NCI-H460 (cell line): Measurements from ENCODE around the gene FAM163A. TPM values are rescaled to one million over a fixed set of nuclear protein-coding genes. Genes with fewer than 3 reads are reported as not detected.
"Not testable (repeated sequence)": the region's sequence is repeated elsewhere in the genome, so short reads cannot be mapped to it uniquely, and the experiment has no call there.

Experiments used
- DNase-seq: peaks from one replicate; pipeline ENCODE4 v3.0.0-alpha.2; 2016; ENCODE audit warnings: low read depth; ENCODE audit errors: extremely low read depth
- polyA plus RNA-seq: library from polyadenylated mRNA; depleted of rRNA; stranded (reverse); fragments of >200 nt; gene quantifications from 2 replicates; pipeline ENCODE4 v1.2.3, GENCODE V29; 2014; cell fraction: nucleus; rRNA removed
- total RNA-seq: library from RNA; depleted of rRNA; stranded (reverse); fragments of >200 nt; shearing (Covaris generic); gene quantifications from 2 replicates; pipeline ENCODE4 v1.2.3, GENCODE V29; 2014; rRNA removed

Gene FAM163A
- 0.12 and 0.17 TPM in 2 replicates for total RNA-seq
- polyA plus RNA-seq = 0.24 TPM in 1 of 2 replicates, not detected in the other

GRCh38 chr1:179742717-179743678, at the start of gene FAM163A:
TSS of gene FAM163A (plus strand) at chr1:179743291. CDS start at chr1:179813098, 69,807 bp downstream.
- no peak for DNase-seq

GRCh38 chr1:179694530-179694929, 48.6 kb upstream of the FAM163A start:
- not testable (repeated sequence) for DNase-seq

DNA sequence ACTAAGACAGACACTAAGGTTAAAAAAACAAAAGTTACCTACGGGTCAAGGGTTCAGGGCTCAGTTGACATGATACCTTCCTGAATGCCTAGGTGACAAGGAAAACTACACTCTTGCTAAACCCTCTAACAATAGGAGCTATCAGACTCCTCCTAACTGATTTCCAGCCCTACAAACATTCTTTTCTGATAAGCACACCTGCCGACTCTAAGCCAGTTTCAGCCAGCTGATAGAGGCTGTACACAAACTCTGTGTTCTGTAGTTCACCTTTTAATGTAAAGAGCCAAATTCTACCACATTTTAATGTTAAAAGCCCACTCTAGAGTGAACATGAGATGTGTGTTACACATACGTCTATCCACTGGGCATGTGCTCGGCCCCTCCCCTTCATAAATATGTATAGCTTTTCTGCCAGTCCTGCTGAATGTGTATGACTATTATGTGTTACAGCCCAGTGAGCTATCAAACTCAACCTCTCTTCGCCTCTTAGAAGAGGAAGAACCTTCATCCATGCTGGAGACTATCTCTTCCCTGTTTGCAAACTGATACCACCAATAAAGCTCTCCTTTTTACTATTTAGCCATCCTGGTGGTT, 40.0 kb upstream of the FAM163A start:
- no peak for DNase-seq

GRCh38 chr1:179706339-179706941, 36.7 kb upstream of the FAM163A start:
- peak; percentile 77 for DNase-seq

DNA sequence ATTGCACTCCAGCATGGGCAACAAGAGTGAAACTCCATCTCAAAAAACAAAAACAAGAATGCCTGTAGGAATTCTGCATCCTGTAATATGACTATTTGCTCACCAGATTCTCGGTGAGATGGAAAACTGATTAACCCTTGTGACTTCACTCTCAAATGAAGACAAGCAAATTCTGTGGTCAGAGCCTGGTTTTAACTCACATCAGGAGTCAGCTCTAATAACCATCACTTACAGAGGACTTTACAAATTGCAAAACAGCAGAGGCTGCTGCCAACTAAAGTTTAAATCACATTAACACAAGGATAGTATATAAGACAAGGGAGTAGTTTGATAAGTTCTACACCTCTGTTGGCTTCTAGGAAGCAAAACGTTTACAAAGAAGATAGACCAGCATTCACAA, 35.7 kb upstream of the FAM163A start:
- no peak for DNase-seq

GRCh38 chr1:179708434-179709195, 34.5 kb upstream of the FAM163A start:
- DNase-seq = no peak

GRCh38 chr1:179709841-179710329, 33.2 kb upstream of the FAM163A start:
- DNase-seq = peak; percentile 35

GRCh38 chr1:179714159-179714558, 28.9 kb upstream of the FAM163A start:
- DNase-seq = no peak

DNA sequence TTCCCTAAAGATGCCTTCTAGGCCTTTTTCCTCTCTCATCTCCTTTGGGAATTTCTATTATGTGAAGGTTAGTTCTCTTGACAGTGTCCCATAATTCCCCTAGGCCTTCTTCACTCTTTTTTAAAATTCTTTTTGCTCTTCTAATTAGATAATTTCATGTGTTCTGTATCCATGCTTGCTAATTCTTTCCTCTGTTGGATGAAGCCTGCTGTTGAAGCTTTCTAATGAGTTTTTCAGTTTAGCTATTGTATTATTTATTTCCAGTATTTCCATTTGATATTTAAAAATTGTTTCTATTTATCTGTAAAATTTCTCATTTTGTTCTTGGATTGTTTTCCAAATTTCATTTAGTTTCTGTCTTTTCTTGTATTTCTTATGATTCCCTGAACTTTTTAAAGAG, 28.5 kb upstream of the FAM163A start:
- no peak for DNase-seq

- no peak for DNase-seq
Measured at GRCh38 chr1:179719272-179719671, 23.8 kb upstream of the FAM163A start.

- DNase-seq = no peak
Measured at GRCh38 chr1:179728271-179728670, 14.8 kb upstream of the FAM163A start.

DNA sequence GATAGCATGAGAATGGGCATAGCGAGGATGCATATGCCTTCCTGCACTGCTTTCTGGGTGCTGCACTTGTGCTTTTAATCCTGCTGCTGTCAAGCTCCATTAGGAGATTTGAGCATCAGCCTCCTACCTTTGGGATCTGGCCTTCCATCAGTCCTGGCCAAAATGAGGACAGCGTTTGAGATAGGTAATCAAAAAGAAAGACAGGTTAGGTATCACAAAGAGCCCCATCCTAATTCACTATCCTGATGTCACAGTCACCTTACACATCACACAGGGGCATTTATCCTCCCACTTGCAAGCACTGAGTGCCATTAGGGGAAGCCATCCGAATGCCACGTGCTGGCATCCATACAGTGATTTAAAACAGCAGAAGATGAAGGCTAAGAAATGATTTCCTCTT, 13.2 kb upstream of the FAM163A start:
- no peak for DNase-seq

DNA sequence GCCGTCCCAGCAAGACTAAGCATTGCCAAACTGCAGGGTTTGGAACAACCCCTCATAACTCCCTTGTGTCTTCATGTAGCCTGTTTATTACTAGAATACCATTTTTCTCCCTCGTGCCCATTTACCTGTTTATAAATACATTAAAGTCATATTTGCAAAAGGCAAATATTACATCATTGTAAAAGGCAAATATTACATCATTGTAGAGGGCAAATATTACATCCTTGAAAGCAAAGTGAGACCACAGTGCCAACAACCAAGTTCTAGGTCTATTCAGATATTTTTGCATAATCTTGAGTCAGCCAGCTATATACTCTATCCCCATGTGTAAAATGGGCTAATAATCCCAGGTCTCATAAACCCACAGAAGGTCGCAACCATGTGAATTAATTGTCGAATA, 11.4 kb upstream of the FAM163A start:
- DNase-seq = no peak

- DNase-seq = no peak
Measured at GRCh38 chr1:179742291-179742690, 800 bp upstream of the FAM163A start.

DNA sequence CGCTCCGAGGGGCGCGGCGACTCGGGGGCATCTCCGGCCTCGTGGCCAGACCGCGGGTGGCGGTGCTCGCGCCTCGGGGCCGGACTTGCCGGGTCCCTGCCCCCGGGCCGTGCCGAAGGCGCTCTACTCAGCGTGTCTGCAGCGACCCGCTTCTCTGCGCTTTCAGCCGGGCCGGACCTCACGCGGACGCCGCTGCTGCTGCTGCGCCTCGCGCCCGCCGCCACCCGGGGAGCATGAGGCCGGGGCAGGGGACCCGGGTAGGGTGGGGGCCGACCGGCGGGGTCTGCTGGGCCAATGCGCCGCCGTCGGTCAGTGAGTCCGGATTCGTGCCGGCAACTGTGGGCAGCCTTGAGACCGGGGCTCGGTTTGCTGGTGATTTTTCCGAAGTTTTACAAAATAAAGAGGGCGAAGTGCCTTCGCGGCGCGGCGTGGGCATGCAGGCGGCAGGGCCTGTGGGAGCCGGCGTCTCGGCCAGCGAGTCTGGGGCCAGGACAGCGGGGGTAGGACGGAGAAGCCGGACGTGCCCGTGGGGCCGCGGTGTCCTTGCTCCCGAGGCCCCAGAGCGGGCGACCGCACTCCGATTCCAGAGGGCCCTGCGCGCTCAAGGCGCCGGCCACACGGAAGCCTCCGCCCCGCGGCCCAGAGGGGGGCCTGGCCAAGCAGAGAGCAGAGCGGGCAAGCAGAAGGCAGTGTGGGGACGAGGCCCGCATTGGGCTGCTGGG, 749 bp downstream of the FAM163A start:
- no peak for DNase-seq

- no peak for DNase-seq
Measured at GRCh38 chr1:179744401-179745130, 1.5 kb downstream of the FAM163A start.

DNA sequence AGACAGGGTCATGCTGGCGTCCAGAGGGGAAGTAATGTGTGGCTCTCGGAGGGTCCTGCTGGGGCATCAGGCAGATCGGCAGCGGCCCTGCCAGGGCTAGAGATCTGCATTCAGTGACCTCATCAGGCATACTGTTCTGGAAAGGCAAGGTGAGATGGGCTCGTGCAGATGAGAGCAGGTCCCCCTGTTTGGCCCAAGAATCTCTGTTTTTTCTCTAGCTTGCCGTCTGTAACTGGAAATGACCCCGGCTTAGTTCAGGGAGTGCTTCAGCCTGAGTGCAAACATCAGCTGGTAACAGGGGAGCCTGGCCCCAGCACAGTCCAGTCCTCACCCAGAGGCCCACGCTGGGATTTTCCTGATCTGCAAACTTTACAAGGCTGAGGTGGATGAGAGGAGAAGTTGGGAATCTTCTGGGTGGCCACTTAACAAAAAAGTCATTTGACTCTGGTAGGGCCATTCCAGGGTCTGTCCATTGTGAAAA, 2.1 kb downstream of the FAM163A start:
- no peak for DNase-seq

DNA sequence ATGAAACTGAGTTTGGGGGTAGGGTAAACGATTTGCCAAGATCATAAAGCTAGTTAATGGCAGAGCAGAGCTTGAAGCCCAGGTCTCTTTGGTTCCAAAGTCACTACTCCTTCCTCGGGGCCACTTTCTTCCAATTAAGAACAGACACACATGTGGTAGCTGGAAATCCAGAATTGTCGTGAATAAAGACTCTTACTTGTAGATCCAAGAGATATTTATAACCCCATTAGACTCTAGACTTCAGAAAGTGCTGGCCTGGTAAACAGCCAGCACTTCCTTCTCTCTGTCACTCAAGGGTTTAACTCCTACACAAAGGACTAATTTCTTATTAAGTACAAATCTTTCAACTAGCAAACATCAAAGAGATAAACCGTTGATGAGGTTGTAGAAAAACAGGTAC, 2.7 kb downstream of the FAM163A start:
- DNase-seq = no peak

- DNase-seq = no peak
Measured at GRCh38 chr1:179747611-179748010, 4.5 kb downstream of the FAM163A start.
